HG02943 (cell line): ENCODE data around the gene CHTOP.

Source experiments
- ATAC-seq: cut with Tn5 transposase; IDR thresholded peaks from one replicate; pipeline ENCODE4 v1.9.1; 2021; ENCODE audit warnings: mild to moderate bottlenecking, low read depth, moderate library complexity; ENCODE audit not compliant: unreplicated experiment

CHTOP gene

DNA sequence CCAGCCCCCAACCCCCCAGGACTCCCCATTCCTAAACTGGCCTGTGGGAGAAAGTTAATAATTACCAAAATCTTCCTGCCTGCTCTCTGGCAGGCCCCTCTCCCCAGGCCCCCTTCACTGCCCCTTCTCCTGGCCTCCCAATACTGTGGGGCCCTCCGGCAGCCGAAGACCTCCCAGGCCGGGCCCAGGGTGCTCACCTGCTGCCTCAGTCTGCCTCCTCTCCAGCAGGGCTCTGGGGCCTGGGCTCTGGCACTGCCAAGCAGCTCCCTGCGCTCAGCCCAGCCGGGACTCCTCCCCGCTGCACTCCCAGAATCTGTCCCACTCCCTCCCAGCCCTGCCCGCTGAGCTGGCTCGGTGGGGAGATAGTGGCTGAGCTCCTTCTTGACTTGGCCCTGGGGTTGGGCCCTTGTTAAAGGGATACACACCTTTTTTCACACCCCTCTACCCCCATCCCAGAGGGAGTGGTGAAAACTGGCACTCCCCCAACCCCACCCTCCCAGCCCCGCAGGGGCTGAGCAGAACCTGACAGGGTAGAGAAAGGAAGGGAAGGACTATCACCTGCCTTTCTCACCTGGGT is 21.0 kb upstream of the CHTOP start, which contains the start of gene S100A16:
TSS of gene S100A16 (minus strand) at position 383 of the 577 bp plus-strand sequence. CDS start 4,986 bp downstream, outside the sequence.
- no peak for ATAC-seq

DNA sequence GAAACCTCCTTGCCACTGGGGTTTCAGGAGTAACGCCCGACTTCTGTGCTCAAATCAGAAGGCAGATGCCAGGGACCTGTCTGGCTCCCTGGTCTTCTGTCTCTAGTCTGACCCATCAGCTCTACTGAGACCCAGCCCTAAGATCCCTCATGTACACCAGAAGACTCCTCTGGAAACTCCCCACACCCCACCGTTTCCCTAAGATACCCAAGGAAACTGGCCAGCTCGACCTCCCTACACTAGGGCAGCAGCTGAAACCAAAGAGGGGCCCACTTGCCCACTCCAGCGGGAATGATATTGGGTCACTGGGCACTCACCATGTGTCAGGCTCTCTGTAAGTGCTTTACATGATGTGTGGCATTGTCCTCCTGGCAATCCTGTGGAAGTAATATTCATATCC is 20.5 kb upstream of the CHTOP start:
- no peak for ATAC-seq

DNA sequence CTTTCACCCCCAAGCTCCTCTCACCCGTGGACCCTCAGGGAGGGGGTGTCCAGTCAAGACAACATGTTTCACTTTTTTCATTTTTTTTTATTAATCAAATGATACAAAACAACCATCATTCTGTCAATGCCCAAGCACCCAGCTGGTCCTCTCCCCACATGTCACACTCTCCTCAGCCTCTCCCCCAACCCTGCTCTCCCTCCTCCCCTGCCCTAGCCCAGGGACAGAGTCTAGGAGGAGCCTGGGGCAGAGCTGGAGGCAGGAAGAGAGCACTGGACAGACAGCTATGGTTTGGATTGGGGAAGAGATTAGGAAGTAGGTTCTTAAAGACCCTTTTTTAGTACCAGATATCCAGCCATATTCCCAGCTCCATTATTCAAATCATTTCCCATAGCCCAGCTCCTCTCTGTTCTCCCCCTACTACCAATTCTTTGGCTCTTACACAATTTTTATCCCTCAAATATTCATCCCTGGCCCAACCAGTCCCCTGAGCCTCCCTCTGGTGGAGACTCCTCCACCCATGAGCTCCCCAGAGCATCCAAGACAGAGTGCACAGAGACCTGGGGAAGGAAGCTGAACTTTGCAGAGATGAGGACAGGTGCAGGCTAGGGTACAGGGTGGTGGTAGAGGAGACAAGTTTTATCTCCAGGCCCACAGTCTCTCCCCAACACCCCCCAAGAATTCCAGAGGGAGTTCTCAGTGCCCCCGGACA is 19.5 kb upstream of the CHTOP start:
- ATAC-seq = no peak

DNA sequence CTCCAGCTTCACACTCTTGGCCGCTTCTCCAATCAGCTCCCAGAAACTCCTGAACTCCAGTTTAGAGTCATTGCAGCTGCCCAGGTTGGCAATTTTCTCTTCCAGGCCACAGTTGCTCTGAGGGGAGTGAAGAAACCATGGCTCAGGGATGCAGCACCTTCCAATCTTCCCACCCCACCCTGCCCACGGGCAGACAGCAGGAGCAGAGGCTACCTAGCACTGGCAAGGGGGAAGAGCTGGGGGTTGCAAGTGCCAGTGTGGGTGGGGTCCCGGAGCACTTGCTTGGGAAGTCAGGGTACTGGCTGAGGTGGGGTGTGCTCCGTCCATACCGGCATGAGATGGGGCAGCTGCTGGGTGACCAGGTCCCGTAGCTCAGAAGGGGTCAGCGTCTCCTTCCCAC is 19.0 kb upstream of the CHTOP start:
- ATAC-seq = no peak

DNA sequence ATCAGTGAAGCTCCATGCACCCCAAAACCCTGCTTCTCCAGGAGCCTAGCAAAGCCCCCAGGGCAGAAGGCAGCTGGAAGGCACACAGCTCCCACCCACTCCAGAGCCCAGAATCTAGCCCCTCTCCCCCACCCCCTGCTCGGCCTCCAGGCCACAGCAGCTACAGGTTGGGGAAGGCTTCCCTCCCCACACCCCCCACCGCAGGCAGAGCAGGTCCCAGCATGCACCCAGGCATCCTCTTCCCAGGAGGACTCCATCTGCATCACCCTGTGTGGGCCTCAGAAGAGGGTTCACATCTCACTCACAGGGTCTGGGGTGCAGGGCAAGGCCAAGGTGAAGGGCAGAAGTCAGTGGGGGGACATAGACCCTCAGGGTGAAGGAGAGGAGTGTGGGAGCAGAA is 18.5 kb upstream of the CHTOP start:
- ATAC-seq = no peak

DNA sequence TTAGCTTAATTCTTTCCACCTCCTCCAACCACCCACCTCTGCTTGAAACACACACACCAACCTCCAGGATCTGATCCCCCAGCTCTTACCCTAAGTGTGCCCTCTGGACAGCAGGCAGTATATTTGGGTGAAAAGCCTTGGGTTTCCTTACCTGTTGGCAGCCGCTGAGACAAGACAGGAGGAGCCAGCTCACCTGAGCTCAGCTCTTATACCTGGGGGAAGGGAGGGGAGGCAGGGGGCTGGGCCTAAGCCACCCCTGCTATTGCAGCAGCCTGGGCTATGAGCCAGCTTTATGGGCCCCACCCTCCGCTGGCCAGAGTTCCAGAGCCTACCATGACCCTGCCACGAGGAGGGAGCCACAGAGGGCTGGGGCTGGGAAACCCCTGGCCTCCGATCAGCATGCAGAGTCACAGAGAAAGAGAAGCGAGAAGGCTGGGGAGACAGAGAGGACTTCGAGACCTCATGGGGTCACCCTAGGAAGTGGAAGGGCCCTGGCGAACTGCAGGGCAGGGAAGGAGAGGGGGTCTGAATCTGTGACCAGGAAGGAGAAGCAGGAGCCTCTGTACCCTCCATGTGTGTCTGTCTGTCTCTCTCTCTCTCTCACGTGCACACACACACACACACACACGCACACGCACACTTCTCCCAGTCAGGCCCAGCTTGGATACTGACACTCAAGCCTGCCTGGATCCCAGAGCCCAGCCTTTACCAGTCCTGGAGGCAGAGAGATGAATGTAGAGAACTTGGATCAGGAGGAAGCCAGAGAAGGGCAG is 17.5 kb upstream of the CHTOP start, which contains the start of gene S100A14:
TSS of gene S100A14 (minus strand) at position 182 of the 773 bp plus-strand sequence. CDS start 467 bp downstream, outside the sequence.
- ATAC-seq = no peak

DNA sequence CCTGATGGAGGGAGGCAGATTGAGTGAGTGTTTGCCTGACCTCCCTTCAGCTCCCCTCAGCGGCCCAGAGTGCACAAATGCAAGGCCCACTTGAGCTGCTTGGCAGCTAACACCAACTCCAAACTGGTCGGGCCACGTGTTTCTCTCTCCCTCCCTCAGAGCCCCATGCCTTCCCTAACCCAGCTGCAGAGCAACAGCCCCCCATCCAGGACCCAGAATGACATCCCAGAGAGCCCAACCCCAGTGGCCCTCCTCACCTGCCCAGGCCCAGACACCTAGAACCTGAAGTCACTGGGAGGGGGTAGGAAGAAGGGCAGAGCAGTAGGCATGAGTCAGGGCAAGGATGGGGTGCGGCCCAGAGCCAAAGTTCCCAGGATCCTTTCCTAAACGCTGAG is 17.0 kb upstream of the CHTOP start:
- ATAC-seq = no peak

DNA sequence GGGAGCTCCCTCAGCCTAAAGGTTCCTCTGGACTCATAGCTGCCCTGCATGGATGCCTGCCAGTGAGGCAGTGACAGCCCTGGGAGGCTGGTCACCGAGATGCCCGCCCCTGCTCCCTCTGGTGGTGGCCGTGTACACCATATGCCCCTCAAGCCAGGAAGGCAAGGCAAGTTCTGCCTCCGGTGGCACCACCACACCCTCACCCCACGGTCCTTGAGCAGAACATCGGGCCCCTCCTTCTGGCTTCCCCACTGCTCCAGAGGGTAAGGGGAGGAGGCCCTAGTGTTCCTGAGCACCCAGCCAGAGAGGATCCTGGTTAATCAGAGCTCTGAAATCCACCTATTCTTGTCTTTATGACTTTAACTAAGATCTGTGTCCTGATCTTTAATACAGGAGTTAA is 16.2 kb upstream of the CHTOP start:
- ATAC-seq = no peak

DNA sequence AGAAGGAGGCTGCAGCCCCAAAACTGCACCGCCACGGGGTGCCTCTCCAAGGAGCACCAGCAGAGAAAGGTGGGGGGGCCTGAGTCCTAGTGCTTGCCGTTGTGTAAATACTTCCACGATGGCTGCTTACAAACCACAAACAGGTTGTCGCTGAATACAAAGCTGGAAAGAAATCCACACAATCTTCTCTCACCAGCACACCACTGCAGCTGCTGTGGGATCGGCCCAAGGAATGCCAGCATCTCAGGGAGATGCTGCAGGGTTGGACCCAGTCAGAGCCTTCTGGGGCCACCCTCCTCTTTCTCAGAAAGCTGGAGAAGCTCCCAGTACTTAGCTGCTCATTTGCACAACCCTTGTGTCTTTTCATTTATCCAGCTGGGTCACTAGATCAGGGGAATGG is 14.7 kb upstream of the CHTOP start:
- no peak for ATAC-seq

DNA sequence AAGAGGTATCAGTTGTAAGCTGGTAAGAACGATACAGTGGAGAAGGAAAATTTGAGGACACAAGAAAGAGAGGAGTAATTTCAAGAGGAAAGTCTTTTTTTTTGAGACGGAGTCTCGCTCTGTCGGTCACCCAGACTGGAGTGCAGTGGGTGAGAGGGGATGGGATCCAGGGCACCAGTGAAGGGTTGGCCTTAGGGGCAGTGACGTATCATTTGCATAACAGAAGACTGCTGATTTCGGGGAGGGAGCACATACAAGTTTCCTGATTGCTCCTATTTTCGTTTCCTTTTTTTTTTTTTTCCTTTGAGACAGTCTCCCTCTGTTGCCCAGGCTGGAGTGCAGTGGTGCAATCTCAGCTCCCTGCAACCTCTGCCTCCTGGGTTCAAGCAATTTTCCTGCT is 10.8 kb upstream of the CHTOP start:
- ATAC-seq = no peak

DNA sequence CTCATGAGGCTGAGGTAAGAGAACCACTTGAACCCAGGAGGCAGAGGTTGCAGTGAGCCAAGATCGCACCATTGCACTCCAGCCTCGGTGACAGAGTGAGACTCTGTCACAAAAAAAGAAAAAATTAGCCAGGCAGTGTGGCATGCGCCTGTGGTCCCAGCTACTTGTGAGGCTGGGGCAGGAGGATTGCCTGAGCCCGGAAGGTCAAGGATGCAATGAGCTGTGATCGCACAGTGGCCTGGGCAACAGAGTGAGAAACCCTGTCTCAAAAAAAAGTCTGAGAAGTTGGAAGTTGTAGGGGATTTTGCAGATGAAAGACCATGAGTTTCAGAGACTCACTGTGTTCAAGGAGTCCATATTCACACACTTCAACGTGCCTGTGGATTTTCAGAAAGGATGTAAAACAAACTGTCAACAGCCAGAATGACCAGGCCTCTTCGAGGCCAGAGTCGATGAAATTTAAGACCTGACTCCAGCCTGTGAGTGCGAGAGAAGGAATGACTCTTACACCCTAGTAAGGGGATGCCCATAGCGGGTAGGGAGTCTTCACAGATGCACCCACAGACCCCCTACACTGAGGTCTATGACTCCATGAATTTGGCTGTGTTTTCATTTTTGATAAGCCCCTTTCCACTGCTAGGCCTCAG is 8.8 kb upstream of the CHTOP start:
- no peak for ATAC-seq

DNA sequence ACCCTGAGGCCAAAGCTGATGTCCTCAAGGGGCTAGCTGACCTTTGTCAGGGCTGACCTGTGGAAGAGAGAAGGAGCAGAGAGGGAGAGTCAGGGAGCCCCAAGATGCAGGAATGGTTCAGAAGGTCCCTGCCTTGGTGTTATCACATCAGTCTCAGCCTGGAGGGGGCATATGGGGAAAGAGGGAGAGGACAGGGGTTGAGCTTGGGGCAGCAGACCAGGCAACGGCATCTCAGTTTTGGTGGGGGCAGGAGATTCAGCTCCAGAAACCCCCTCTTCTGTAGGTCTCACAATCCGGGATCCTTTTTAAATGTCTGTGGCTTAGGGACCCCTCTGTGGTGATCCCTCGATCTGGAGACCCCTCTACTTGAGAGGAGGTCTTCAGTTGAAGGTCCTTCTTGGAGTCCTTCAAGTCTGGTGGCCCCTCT is 7.4 kb upstream of the CHTOP start:
- ATAC-seq = no peak

DNA sequence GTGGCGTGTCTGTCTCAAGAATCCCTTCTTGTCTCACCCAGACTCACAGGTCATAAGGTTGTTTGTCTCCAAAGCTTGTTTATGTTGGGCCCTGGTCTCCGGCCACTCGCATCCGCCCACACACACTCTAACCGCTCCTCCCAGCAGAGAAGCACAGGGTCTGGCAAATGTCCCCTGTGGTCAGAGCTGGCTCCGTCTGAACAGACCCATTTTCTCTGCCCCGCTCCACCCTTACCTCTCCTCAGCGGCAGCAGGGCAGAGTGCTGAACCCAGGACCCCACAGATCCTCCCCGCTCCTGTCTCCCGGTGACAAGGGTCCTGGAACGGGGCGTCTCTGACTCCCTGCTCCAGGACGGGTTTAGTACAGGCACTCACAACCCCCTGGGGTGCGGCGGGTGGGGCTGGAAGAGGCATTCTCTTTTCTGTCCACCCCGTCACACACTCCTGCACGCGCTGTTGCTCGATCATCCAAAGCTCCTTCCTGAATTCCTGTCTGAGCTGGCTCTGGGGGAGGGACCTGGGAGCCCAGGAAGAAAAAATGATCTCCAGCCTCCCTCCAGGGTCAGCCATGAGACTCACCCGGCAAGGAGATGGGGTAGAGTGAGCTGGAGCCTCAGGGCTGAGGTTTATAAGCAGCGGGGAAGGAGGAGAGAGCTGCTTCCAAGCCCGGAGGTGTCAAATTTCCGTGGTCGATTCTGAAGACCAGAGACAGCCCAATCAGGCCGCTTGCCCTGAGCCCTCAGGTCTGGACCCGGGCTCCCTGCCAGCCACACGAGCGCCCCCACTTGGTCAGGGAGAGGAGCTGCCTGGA is 6.8 kb upstream of the CHTOP start, which contains the start of gene S100A13:
TSS of gene S100A13 (minus strand) at position 602 of the 811 bp plus-strand sequence. CDS start 1,033 bp downstream, outside the sequence.
- ATAC-seq = no peak

DNA sequence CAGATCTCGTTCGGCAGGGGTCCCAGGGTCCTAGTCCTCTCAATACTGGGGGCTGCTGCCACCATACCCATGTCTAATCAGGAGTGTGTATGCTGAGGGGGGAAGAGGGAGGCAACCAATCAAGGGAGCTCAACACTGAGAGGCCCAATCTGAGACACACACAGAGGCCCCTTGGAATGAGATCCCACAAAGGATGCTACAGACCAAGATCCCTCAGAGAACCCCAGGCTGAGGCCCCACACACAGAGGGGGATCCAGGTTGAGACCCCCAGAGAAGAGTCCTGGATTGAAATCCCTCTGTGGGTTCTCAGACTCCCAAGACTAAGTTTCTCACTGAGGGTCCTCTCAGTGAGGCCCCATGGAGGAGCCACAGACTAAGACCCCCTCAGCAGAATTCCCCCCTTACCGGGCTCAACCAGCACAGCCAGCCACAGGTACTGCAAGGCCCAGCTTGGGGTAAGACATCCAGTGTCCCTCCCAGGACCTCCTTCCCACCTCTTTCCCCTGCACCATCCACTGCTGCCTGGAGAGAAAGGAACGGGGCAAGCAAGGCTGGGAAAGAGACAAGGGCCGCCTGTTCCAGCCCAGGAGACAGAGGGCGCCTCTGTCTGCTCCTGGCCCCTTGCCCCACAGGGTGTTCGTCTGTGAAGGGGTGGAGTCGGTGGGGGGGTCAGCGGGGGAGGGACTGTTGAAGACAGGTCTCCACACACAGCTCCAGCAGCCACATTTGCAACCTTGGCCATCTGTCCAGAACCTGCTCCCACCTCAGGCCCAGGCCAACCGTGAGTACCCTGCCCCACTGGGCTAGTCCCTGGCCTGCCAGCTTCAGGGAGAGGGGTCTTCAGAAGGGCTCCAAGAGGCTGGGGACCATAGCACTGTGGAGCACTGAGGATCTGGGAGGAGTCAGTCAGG is 5.9 kb upstream of the CHTOP start, which contains the start of gene S100A1:
TSS of gene S100A1 (plus strand) at position 720 of the 912 bp plus-strand sequence. CDS start 2,088 bp downstream, outside the sequence.
- ATAC-seq = no peak

DNA sequence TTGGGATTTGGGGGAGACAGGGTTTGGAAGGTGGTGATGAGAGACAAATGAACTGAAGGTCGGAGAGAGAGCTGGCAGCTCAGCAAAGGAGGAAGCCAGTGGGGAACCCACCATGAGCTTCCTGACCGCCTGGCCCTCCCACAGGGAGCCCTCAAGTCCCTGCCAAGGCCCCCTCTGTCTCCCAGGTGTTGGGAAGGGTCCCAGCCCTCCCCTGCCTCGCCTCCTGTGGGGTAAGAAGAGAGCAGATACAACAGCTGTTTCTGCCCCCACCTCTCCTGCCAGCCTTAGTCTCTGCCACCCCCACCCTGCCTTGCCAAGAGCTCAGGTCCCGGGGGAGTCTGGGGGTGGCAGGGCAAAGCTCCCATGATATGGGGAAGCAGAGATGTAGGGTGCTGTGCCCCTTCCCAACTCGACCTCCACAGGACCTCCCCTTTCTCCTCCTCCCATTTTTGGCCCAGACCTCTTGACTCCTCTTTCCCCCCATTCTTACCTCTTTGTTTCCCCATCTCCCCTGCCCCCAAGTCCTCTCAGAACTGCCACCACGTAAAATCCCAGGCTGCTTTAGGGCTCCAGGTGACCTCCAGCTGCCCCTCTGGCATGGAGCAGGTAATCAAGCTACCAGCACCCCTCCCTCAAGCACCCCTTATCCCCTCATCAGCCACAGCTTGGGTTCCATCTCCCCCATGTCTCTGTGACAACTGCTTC is 5.1 kb upstream of the CHTOP start:
- no peak for ATAC-seq

DNA sequence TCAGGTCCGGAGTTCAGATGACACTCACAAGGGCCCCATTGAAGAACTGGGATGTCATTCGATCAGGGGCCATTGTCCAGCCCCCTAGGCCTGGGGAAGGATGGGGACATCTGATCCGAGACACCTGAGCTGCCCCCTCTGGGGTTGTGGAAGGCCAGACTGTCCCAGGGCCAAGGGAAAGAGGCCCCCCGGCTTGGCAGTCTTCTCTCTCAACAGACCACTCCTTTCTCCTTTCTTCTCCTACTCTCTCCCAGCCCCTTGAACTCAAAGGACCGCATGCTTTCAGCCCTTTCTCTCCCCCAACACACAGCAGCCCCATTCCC is 4.6 kb upstream of the CHTOP start:
- ATAC-seq = no peak

DNA sequence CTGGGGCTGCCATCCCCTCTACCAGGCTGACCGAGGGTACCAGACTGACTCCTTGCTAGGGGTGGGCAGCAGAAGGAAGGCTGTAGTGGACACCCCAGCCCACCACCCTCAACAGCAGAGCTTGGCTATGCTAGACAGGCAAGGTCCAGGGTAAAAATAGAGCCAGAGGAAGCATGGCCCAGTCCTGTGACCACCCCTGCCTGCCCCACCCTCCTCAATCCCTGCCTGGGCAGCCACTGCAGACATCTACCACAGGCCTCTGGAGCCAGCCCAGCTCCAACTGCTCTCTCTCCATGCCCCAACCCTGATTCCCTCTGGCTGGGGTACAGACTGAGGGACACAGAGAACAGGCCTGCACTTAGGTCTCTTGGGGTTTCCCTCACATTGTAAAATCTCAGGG is 3.9 kb upstream of the CHTOP start:
- ATAC-seq = no peak

DNA sequence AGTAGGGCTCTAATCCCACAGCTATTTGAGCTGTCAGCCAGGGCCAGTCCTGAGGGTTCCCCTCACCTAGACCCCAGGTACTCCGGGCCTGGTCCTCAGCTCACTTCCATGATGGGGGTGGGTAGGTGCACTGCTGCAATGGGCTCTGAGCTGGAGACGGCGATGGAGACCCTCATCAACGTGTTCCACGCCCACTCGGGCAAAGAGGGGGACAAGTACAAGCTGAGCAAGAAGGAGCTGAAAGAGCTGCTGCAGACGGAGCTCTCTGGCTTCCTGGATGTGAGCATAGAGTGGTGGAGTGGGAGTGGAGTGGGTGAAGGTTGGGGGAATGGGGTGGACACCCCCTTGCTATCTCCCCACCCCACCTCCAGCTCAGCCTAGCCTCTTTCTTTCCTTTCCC is 3.5 kb upstream of the CHTOP start:
- no peak for ATAC-seq
